AG04449 (cell line): ENCODE data around the gene ANXA7.

Source experiments
- CTCF ChIA-PET: fragments of 350-600 bp; formaldehyde crosslinking; extraction: SDS; loops from one replicate; lab custom pipeline; 2021; ENCODE audit warnings: antibody characterized with exemption; lab: Yijun Ruan, JAX
- POLR2A ChIA-PET: fragments of 400-600, 350-600 bp; formaldehyde crosslinking; extraction: SDS; loops from one replicate; lab custom pipeline; 2020; ENCODE audit warnings: antibody characterized with exemption, inconsistent platforms; lab: Yijun Ruan, JAX
- DNase-seq: peaks from one replicate; pipeline ENCODE4 v3.0.0-alpha.2; 2010; ENCODE audit warnings: low read depth, low spot score
- H3K4me3 ChIP-seq: 2 replicates; pipeline ENCODE4 v1.5.1; 2011; ENCODE audit warnings: low read depth, mild to moderate bottlenecking, control low read depth, low read length
- CTCF ChIP-seq: IDR thresholded peaks from one replicate; pipeline ENCODE4 v1.5.1; 2011; ENCODE audit warnings: mild to moderate bottlenecking, moderate library complexity, low read length, control low read depth, inconsistent platforms; ENCODE audit not compliant: insufficient read depth; ENCODE audit errors: missing control alignments

Gene ANXA7

GRCh38 chr10:73386583-73386982 is 27.3 kb downstream of the ANXA7 start:
- CTCF ChIA-PET, result no interaction called here
- no peak for TF ChIP-seq CTCF

GRCh38 chr10:73379064-73379748 is 34.7 kb downstream of the ANXA7 start:
- ChIA-PET POLR2A (no interaction called here), CTCF (interaction anchor here (0.6 to 1.0 kb wide), 2 partner anchors 69 to 150 kb away, joined by 3 read pairs; no protein-coding TSS in a partner anchor)
- no peak overlapping the region for H3K4me3 ChIP-seq
- no peak for TF ChIP-seq CTCF
- DNase-seq, result no peak

More at GRCh38 chr10:73386583-73386982, 27.3 kb downstream of the ANXA7 start:
- POLR2A ChIA-PET, result no interaction called here
- no peak for DNase-seq
- no peak overlapping the region for H3K4me3 ChIP-seq

GRCh38 chr10:73376679-73377078 is 37.2 kb downstream of the ANXA7 start:
- POLR2A ChIA-PET, result no interaction called here
- H3K4me3 ChIP-seq, result no peak overlapping the region
- TF ChIP-seq CTCF, result no peak
- no peak for DNase-seq
- CTCF ChIA-PET, result no interaction called here

GRCh38 chr10:73368238-73368637 is 45.6 kb downstream of the ANXA7 start:
- no peak for DNase-seq
- CTCF ChIA-PET, result no interaction called here
- TF ChIP-seq CTCF, result no peak
- no peak overlapping the region for H3K4me3 ChIP-seq
- POLR2A ChIA-PET, result no interaction called here

GRCh38 chr10:73366381-73367298 is 47.2 kb downstream of the ANXA7 start:
- DNase-seq, result no peak
- ChIA-PET POLR2A (no interaction called here), CTCF (no interaction called here)
- no peak for TF ChIP-seq CTCF
- no peak overlapping the region for H3K4me3 ChIP-seq

- H3K4me3 ChIP-seq, result no peak overlapping the region
- DNase-seq, result no peak
- CTCF ChIA-PET, result no interaction called here
- POLR2A ChIA-PET, result no interaction called here
- no peak for TF ChIP-seq CTCF
Measured at GRCh38 chr10:73364964-73365363, 48.9 kb downstream of the ANXA7 start.
